Body of pancreas (tissue), 4 donors: Measurements from ENCODE around the gene PIP. TPM values are rescaled to one million over a fixed set of nuclear protein-coding genes. Genes with fewer than 3 reads are reported as not detected.
"Not testable (repeated sequence)": the region's sequence is repeated elsewhere in the genome, so short reads cannot be mapped to it uniquely, and the experiment has no call there.

Experiments
- ATAC-seq: fragments of 150-250 bp; one replicate; pipeline ENCODE4 v1.9.1; 2016
- DNase-seq, 4 donors: peaks; one replicate each; pipeline ENCODE4 v3.0.0-alpha.2; 2019
- H3K27ac ChIP-seq, 4 donors: fragments of 200-600 bp; sonication (generic); 1 replicate in 3 of 4; 2 replicates in 1 of 4; pipeline versions ENCODE4 v1.5.1 to v1.6.1; 2016 to 2019; ENCODE audit warnings: mild to moderate bottlenecking in 1 of 4, mixed read lengths in 1 of 4, moderate library complexity in 1 of 4
- H3K27me3 ChIP-seq, 2 donors: fragments of 200-600 bp; sonication (generic); one replicate each; pipeline ENCODE4 v1.6.0; 2016; ENCODE audit warnings: mild to moderate bottlenecking in 1 of 2
- H3K36me3 ChIP-seq, 2 donors: fragments of 200-600 bp; sonication (generic); replicated peaks in 1 of 2; 2 replicates each; pipeline ENCODE4 v1.5.1; 2016; ENCODE audit warnings: low read depth in 2 of 2; ENCODE audit not compliant: insufficient read depth in 1 of 2
- H3K4me1 ChIP-seq: fragments of 200-600 bp; sonication (generic); one replicate; pipeline ENCODE4 v1.6.0; 2016
- H3K4me3 ChIP-seq, 2 donors: fragments of 200-600 bp; sonication (generic); 1 replicate in 1 of 2; 2 replicates in 1 of 2; pipeline ENCODE4 v1.5.1; 2016 to 2019
- H3K9me3 ChIP-seq, 3 donors: fragments of 200-600 bp; sonication (generic); 1 replicate in 2 of 3; 2 replicates in 1 of 3; pipeline ENCODE4 v1.5.1; 2016
- POLR2A ChIP-seq, 3 donors: fragments of 450-650 bp; IDR thresholded peaks; one replicate each; pipeline ENCODE4 v1.6.1; 2016; ENCODE audit warnings: antibody characterized with exemption in 3 of 3, mild to moderate bottlenecking in 2 of 3
- WGBS, 2 donors: methylation state at CpG; one replicate each; pipeline ENCODE4 v1.1.5; 2017; 5-methylcytosine and 5-hydroxymethylcytosine counted together
- intact Hi-C: fragments of 100-400 bp; cut with DNase I; formaldehyde crosslinking; loops from one replicate; pipeline ENCODE4 v1.15.1; 2023
- total RNA-seq, 2 donors: library from RNA; depleted of rRNA; stranded (reverse); fragments of >200 nt; gene quantifications; one replicate each; pipeline ENCODE4 v1.1.0, GENCODE V29; 2016
- TF ChIP-seq, protein P1 (sequence below), 7 experiments: fragments of 450-650 bp in 4 of 7; fragments of 200-600 bp in 3 of 7; sonication (generic) in 3 of 7; IDR thresholded peaks; one replicate each; pipeline ENCODE4 v1.5.1; 2016 to 2019; ENCODE audit warnings: antibody characterized with exemption in 7 of 7

Gene PIP
- total RNA-seq, 2 donors from 2014 or later = not detected

DNA sequence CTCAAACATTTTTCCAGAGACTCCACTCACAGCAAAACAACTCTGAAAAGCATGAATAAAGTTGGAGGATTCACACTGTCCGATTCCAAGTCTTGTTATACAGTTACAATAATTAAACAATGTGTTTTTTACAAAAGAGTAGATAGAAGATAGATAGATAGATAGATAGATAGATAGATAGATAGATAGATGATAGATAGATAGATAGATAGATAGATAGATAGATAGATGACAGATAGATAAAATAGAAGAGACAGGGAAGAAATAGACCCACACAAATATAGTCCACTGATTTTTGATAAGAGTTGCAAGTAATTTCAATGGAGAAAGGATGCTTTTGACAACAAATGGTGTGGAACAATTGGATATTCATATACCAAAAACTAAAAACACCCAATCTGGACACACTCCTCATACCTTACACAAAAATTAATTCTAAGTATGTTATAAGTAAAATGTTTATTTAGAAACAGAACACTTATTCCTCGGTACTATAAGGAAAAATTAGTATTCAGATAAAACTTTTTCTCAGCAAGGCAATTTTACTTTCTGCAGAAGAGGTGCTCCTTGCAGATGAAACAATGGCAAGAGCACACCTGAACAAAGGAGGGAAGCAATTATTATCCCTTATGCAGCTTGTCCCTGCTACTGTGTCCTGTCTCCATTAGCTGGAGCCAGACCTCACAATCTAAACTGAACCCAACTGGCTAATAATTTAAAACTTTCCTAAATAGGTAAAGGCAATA lies 45.7 kb downstream of the PIP start:
- ATAC-seq = no peak
- Histone ChIP-seq H3K27me3 (no peaks in the 10 kb centered on the region), H3K4me1 (peaks cover 5% of the 10 kb centered on the region)

GRCh38 chr7:143180771-143181170 lies 48.9 kb downstream of the PIP start:
- intact Hi-C loops, H3K36me3 ChIP-seq, DNase-seq, H3K9me3 ChIP-seq, H3K27me3 ChIP-seq, H3K4me1 ChIP-seq, H3K27ac ChIP-seq, ATAC-seq, H3K4me3 ChIP-seq: not testable (repeated sequence)
- WGBS, 2 donors = 87 to 89% methylated on average over 4 of the region's 4 CpGs

More for the DNA sequence above, 45.7 kb downstream of the PIP start:
- Histone ChIP-seq H3K9me3 (peaks cover 0 to 6% (median 0%) of the 10 kb centered on the region in 3 donors), H3K27ac (no peak overlapping the region), H3K4me3 (no peak overlapping the region), H3K36me3 (no peaks in the 10 kb centered on the region)
- DNase-seq = no peak
- intact Hi-C loops = no loop called here
- TF ChIP-seq POLR2A (IDR thresholded peaks at IDR 0.05) = no peak
- TF ChIP-seq, protein P1, sequence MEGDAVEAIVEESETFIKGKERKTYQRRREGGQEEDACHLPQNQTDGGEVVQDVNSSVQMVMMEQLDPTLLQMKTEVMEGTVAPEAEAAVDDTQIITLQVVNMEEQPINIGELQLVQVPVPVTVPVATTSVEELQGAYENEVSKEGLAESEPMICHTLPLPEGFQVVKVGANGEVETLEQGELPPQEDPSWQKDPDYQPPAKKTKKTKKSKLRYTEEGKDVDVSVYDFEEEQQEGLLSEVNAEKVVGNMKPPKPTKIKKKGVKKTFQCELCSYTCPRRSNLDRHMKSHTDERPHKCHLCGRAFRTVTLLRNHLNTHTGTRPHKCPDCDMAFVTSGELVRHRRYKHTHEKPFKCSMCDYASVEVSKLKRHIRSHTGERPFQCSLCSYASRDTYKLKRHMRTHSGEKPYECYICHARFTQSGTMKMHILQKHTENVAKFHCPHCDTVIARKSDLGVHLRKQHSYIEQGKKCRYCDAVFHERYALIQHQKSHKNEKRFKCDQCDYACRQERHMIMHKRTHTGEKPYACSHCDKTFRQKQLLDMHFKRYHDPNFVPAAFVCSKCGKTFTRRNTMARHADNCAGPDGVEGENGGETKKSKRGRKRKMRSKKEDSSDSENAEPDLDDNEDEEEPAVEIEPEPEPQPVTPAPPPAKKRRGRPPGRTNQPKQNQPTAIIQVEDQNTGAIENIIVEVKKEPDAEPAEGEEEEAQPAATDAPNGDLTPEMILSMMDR (IDR thresholded peaks at IDR 0.05) = no peak
- 82 to 85% methylated on average over 2 of the region's 2 CpGs for WGBS, 2 donors

DNA sequence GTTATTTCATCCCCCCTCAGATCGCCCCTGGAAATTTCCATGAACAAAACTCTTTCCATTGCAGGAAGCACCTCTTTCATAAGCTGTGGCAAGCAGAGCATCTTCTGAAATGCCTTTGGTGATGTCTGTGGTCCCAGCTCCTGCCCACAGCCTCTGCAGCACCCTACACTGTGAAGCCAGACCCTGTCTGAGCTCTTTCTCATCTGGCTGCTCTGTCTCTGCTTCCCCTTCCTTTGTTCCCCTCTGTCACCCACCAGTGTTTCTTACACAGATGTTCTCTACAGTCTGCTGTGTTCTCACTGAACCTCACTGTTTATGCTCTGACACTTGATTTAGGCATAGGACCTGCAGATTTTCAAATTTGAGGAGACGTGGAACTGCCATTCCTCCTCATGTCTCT lies 49.5 kb downstream of the PIP start:
- no peak for ATAC-seq

DNA sequence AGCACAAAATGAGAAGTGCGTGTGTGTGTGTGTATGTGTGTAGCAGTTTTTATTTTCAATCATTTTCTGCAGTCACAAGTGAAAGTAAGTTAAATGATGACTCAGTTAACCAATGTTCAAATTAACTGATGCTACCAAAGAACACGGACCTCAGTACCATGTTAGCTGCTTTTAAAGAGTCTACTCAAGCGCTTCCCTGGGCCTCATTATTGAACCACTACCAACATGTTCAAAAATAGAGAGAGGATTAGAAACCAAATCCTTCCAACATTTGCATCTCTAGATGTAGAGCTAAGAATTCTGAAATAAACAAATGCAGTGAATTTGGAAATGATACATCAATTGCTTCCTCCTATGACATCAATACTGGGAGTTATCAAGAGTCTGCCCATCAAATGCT lies 51.1 kb downstream of the PIP start, which contains the start of gene TAS2R39:
Gene TAS2R39, plus strand, starts transcription at position 396 of the 400 bp plus-strand sequence. Its CDS starts 0 bp downstream, at position 396.
- peaks cover 0 to 2% (median 0%) of the 10 kb centered on the region in 3 donors for H3K9me3 ChIP-seq

More for the DNA sequence above, 49.5 kb downstream of the PIP start:
- DNase-seq = no peak
- H3K9me3 ChIP-seq = peaks cover 0 to 6% (median 0%) of the 10 kb centered on the region in 3 donors
- TF ChIP-seq, protein P1 (IDR thresholded peaks at IDR 0.05) = no peak
- no peak for TF ChIP-seq POLR2A (IDR thresholded peaks at IDR 0.05)
- H3K27me3 ChIP-seq = no peaks in the 10 kb centered on the region
- intact Hi-C loops = no loop called here
- WGBS, 2 donors = 66 to 77% methylated on average over 2 of the region's 2 CpGs
- H3K4me3 ChIP-seq = no peak overlapping the region
- no peaks in the 10 kb centered on the region for H3K36me3 ChIP-seq
- no peak overlapping the region for H3K27ac ChIP-seq
- H3K4me1 ChIP-seq = no peaks in the 10 kb centered on the region

DNA sequence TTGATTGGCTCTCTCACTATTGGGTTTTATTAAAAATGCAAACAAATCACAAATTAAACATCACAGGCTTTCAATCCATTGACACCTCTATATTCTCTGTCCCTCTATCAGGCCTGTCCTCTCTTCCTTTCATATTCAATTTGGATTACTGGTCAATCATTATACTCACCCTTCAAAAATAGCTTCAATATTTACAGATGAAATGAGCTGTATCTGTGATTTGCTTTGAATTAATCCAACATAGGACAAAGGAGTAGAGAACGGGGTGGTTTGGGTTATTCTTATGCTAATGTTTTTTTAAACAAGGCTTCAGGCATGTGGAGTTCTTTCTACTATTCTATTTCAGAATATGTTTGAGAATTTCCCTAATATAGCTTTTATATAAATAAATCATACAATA lies 53.7 kb downstream of the PIP start:
- H3K27ac ChIP-seq = no peak overlapping the region
- 83 to 88% methylated on average over 1 of the region's 1 CpG for WGBS, 2 donors
- no peaks in the 10 kb centered on the region for H3K36me3 ChIP-seq
- no peak overlapping the region for H3K4me3 ChIP-seq
- no peak for TF ChIP-seq POLR2A (IDR thresholded peaks at IDR 0.05)
- TF ChIP-seq, protein P1 (IDR thresholded peaks at IDR 0.05) = no peak
- no peaks in the 10 kb centered on the region for H3K27me3 ChIP-seq
- ATAC-seq = no peak
- intact Hi-C loops = no loop called here
- no peak for DNase-seq
- no peaks in the 10 kb centered on the region for H3K4me1 ChIP-seq
- no peaks in the 10 kb centered on the region for H3K9me3 ChIP-seq

More for the DNA sequence above, 51.1 kb downstream of the PIP start, which contains the start of gene TAS2R39:
- H3K27me3 ChIP-seq = no peaks in the 10 kb centered on the region
- intact Hi-C loops = no loop called here
- no peaks in the 10 kb centered on the region for H3K4me1 ChIP-seq
- TF ChIP-seq, protein P1 (IDR thresholded peaks at IDR 0.05) = no peak
- TF ChIP-seq POLR2A (IDR thresholded peaks at IDR 0.05) = no peak
- WGBS, 2 donors = 66 to 72% methylated on average over 3 of the region's 3 CpGs
- no peak for ATAC-seq
- no peak within 1 kb of the TSS for H3K27ac ChIP-seq
- no peak for DNase-seq
- H3K36me3 ChIP-seq = no peaks in the 10 kb centered on the region
- no peak within 1 kb of the TSS for H3K4me3 ChIP-seq
